GM18507 (cell line): ENCODE measurements around the gene RFPL4AL1.

Experiments used
- DNase-seq: peaks from one replicate; pipeline ENCODE4 v3.0.0; 2011; ENCODE audit warnings: low read depth; ENCODE audit not compliant: insufficient read length; ENCODE audit errors: extremely low spot score
- FAIRE-seq: peaks from 2 replicates; lab custom pipeline; 2011; peaks lifted over from hg19 to GRCh38; lab: Jason Lieb, UNC

RFPL4AL1 gene

GRCh38 chr19:55813906-55814305, 45.0 kb downstream of the RFPL4AL1 start:
- FAIRE-seq (no peak), DNase-seq (no peak)

DNA sequence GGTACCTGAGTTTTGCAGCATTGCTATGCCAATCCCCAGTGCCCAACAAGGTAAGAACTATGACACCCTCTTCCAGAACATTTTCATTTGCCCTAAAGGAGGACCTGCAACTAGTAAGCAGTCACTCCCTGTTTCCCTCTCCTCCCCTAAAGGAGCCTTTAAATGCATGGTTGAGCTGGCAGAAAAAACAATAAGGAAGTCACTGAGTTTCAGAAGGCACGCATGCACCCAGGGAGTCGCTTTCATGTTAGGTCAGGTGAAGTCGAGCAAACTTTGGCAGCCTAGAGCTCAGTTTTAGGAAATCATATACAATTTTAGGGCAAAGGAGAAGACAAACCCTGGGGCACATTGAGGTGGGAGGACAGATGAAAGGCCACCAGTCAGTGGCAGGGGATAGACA, 51.1 kb downstream of the RFPL4AL1 start:
- FAIRE-seq (no peak), DNase-seq (no peak)
